ENCODE data around the gene CLCN4. TPM values are rescaled to one million over a fixed set of nuclear protein-coding genes. Genes with fewer than 3 reads are reported as not detected.

The CLCN4 gene
- total RNA-seq, 4 donors from 2014 or later = 1.2 to 3.9 (median 2.3) TPM

DNA sequence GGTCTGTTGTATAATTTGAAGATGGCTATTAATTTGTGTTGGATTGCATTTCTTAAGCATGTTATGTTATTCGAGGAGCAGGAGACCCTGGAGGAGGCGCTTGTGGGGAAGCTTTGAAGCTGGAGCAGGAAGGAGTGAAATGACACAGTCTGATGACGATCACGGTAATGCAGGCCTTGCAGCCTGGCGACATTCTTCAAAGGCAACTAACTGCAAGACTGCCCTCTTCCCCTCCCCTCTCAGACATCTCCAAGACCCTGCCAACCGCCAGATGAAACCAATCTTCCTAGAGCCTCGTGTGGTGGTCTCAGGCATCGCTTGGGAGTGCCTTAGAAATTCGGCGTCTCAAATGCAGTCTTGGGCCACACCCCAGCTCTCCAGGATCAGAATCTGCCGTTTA, 16.1 kb downstream of the CLCN4 start:
- ATAC-seq (ENCODE audit: low FRiP score) (no peak), DNase-seq (ENCODE audit: low spot score) (no peak)
- TF ChIP-seq, protein P1, sequence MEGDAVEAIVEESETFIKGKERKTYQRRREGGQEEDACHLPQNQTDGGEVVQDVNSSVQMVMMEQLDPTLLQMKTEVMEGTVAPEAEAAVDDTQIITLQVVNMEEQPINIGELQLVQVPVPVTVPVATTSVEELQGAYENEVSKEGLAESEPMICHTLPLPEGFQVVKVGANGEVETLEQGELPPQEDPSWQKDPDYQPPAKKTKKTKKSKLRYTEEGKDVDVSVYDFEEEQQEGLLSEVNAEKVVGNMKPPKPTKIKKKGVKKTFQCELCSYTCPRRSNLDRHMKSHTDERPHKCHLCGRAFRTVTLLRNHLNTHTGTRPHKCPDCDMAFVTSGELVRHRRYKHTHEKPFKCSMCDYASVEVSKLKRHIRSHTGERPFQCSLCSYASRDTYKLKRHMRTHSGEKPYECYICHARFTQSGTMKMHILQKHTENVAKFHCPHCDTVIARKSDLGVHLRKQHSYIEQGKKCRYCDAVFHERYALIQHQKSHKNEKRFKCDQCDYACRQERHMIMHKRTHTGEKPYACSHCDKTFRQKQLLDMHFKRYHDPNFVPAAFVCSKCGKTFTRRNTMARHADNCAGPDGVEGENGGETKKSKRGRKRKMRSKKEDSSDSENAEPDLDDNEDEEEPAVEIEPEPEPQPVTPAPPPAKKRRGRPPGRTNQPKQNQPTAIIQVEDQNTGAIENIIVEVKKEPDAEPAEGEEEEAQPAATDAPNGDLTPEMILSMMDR (IDR thresholded peaks at IDR 0.05) = no peak

GRCh38 chrX:10173331-10173900, 16.6 kb downstream of the CLCN4 start:
- ATAC-seq (ENCODE audit: low FRiP score) = peak; percentile 69
- TF ChIP-seq, protein P1 (IDR thresholded peaks at IDR 0.05) = no peak
- DNase-seq (ENCODE audit: low spot score) = peak; percentile 29

DNA sequence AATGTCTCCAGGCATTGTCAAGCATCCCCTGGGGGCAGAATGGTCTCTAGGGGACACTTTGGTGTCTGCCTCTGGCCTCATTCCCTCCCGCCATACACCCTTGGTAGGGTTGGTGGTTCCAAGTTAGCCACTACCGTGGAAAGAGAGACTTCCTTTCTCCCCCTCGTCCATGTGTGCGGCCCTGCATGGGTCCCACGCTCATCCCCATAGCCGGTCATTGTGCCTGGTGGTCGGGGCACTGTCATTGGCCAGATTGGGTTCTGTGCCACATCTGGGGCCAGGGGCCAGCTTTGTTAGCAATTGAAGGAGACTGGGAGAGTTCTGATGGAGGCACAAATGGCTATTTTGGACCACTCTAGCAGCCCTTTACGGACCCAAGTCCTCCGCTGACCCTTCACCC, 17.3 kb downstream of the CLCN4 start:
- TF ChIP-seq, protein P1 (IDR thresholded peaks at IDR 0.05) = no peak
- no peak for ATAC-seq (ENCODE audit: low FRiP score)
- no peak for DNase-seq (ENCODE audit: low spot score)

DNA sequence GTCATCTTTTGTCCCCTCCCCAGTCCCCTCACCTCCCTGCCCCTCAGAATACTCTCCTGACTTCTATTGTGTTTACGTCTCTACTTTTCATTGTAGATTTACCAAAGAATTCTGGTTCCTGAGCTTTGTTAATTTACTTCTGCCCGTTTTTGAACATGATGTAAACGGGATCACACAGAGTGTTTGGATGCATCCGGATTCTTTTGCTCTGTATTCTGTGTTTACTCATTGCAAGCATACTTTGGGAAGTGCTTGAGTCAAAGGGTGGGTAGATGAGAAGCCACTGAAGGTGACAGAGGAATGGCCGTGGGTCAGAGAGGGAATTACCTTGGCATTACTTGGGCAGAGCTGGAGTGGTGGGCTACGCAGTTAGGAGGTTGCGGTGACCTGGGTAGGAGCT, 18.0 kb downstream of the CLCN4 start:
- TF ChIP-seq, protein P1 (IDR thresholded peaks at IDR 0.05) = no peak
- no peak for DNase-seq (ENCODE audit: low spot score)
- no peak for ATAC-seq (ENCODE audit: low FRiP score)

- ATAC-seq (ENCODE audit: low FRiP score) = no peak
- TF ChIP-seq, protein P1 (IDR thresholded peaks at IDR 0.05) = no peak
- no peak for DNase-seq (ENCODE audit: low spot score)
Observed at GRCh38 chrX:10175319-10175871, 18.6 kb downstream of the CLCN4 start.

DNA sequence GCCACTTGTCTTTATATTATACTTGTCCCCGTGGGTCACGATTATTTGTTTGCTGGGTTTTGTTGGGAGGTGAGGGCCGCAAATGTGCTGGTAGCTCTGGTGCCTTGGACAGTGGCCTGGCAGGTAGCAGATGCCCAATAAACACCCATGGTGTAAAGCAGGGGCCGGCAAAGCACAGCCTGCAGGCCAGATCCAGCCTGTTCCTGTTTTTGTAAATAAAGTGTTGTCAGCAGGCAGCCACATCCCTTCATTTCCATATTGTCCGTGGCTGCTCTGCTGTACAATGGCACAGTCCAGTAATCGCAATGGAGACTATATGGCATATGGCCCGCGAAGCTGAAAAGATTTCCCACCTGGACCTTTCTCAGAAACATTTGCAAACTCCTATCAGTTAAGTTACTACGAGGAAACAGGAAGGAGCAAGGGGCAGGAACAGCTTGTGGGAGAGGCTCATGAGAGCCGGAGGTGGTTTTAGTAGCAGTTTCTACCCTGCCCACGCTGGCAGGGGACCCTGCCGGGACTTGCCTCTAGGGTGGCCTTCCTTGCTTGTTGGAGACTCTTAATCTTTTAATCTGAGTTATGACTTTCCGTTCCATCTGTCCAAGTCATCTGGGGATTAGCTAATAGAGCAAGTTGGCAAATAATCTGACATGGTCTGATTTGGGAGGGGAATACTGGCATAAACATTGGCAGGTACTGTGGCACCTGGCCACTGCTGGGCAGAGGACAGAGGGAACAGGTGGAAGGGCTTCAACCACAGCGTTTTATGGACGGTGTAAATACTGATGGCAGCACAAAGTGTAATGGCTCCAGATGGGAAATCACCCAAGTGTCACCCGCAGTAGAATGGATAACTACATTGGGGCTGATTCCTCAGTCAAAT, 19.6 kb downstream of the CLCN4 start:
- TF ChIP-seq, protein P1 (IDR thresholded peaks at IDR 0.05) = no peak
- DNase-seq (ENCODE audit: low spot score) (no peak), ATAC-seq (ENCODE audit: low FRiP score) (no peak)

Data from omental fat pad (tissue), 4 donors.